HG02759 (cell line): ENCODE results near the gene TM9SF4.

Experiments
- ATAC-seq: cut with Tn5 transposase; IDR thresholded peaks from one replicate; pipeline ENCODE4 v1.9.1; 2021; ENCODE audit warnings: mild to moderate bottlenecking, moderate library complexity; ENCODE audit not compliant: unreplicated experiment

TM9SF4 gene

GRCh38 chr20:32205843-32206759 is 96.6 kb downstream of the TM9SF4 start:
- ATAC-seq = no peak

GRCh38 chr20:32206760-32207625 is 97.5 kb downstream of the TM9SF4 start:
- peak; percentile 34 for ATAC-seq

DNA sequence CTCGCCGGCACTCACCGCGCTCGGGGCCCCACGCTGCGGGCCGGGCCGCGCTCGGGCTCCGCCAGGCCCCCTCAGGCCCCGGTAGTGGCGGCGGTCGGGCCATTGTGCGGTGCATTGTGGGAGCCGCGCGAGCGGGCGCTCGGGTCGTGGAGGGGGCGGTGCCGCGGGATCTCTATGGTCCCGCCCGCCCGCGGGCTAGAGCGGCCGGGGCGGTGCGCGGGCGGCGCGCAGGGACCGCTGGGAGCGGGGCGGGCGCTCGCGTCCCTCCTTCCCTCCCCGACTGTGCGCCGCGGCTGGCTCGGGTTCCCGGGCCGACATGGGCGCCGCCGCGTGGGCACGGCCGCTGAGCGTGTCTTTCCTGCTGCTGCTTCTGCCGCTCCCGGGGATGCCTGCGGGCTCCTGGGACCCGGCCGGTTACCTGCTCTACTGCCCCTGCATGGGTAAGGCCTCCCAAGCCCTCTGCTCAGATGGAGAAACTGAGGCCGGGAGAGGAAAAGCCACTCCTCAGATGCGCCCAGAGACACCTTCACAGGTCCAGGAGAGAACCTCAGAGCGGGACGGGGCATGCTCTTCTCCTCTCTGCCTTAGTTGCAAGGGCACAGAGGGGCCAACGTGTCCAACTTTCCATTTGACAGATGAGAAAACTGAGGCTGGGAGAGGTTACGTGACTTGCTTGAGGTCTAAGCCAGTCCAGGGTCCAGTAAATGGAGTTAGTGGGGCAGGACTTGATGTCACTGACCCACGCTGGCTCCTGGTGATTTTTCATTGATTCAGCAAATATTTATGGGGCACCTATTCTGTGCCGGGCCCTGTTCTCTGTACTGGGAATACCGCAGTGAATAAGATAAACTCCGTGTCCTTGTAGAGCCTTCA is 98.3 kb downstream of the TM9SF4 start, which contains the start of the genes PLAGL2 and POFUT1:
Gene PLAGL2, minus strand, starts transcription at position 118 of the 873 bp plus-strand sequence. CDS start 5,565 bp downstream, outside the sequence.
Gene POFUT1, plus strand, starts transcription at position 255 of the 873 bp plus-strand sequence. Its CDS starts 62 bp downstream, at position 317.
- peak; percentile 93 for ATAC-seq

- ATAC-seq = no peak
These were observed 99.1 kb downstream of the TM9SF4 start for GRCh38 chr20:32208499-32209154.

DNA sequence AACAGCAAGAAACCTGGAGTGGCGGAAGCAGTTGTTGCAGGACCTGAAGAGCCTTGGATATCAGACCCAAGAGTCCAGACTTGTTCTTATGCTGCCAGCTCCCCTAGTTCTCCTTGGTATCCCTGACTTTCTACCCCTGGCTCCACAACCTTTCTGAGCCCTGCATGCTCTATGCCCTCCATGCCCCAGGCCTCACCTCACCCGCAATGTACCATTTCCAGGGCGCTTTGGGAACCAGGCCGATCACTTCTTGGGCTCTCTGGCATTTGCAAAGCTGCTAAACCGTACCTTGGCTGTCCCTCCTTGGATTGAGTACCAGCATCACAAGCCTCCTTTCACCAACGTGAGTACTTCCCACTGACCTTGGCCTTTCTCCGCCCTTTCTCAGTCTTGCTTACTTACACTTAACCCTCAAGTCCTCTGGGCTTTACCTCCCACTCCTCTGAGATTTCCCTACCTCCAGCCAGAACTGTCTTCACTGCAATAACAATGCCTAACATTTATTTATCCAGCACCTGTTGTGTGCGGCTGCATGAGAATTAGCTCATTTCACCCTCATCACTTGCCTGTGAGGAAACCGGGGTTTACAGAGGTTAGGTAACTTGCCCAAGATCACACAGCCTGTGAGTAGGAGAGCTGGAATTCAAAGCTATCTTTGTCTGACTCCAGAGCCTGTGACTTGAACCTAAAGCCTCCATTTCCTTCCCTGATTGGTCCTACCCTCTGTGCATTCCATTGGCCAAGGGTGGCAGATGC is 100.5 kb downstream of the TM9SF4 start:
- no peak for ATAC-seq

GRCh38 chr20:32213870-32214269 is 104.4 kb downstream of the TM9SF4 start:
- no peak for ATAC-seq

- no peak for ATAC-seq
These were observed 105.6 kb downstream of the TM9SF4 start for GRCh38 chr20:32215147-32215546.

DNA sequence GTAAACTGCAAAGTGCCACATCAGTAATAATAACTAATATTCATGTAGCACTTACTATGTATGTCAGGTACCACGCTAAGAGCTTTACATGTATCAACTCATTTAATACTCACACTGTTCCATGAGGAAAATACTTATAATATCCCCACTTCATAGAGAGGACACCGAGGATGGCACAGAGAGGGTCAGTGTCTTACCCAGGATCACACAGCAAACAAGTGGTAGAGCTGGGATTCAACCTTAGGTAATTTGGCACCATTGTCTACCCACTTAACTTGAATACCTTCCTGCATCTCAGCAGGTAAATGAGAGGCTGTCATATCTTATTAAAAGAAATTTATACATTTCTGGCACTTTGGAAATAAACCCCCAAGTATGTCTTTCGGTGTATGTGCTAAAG is 106.2 kb downstream of the TM9SF4 start:
- no peak for ATAC-seq

- no peak for ATAC-seq
These were observed 106.9 kb downstream of the TM9SF4 start for GRCh38 chr20:32216179-32217142.
